ENCODE data around the gene CPA2. TPM values are rescaled to one million over a fixed set of nuclear protein-coding genes. Genes with fewer than 3 reads are reported as not detected.

Gene CPA2
- total RNA-seq, 1 experiment from 2014 or later: not detected

- no peak for DNase-seq (ENCODE audit: low read depth)
These were observed 38.9 kb downstream of the CPA2 start for GRCh38 chr7:130305433-130306042.

- DNase-seq (ENCODE audit: low read depth): no peak
These were observed 43.3 kb downstream of the CPA2 start for GRCh38 chr7:130309986-130310385.

GRCh38 chr7:130314305-130314704 is 47.6 kb downstream of the CPA2 start:
- DNase-seq (ENCODE audit: low read depth): no peak

- no peak for DNase-seq (ENCODE audit: low read depth)
These were observed 52.9 kb downstream of the CPA2 start for GRCh38 chr7:130319541-130319940.

DNA sequence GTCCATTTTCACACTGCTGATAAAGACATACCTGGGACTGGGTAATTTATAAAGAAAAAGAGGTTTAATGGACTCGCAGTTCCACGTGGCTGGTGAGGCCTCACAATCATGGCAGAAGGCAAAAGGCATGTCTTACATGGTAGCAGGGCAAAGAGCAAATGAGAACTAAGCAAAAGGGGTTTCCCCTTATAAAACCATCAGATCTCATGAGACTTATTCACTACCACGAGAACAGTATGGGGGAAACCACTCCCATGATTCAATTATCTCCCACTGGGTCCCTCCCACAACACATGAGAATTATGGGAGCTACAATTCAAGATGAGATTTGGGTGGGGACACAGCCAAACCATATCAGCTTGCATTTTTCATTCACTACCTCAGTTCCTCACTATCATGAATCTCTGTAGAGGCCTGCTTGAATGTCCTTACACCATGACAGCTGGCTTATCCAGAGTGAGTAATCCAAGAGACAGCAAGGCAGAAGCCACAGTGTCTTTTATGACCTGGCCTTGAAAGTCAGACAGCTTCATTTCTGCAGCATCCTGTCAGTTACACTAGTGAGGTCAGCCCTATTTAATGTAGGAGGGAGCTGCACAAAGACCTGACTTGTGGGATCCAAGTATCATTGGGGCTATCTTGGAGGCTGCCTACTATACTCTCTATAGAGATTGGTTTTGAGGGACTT is 55.0 kb downstream of the CPA2 start:
- peak; percentile 64 for DNase-seq (ENCODE audit: low read depth)

- DNase-seq (ENCODE audit: low read depth): no peak
These were observed 56.0 kb downstream of the CPA2 start for GRCh38 chr7:130322615-130323014.

DNA sequence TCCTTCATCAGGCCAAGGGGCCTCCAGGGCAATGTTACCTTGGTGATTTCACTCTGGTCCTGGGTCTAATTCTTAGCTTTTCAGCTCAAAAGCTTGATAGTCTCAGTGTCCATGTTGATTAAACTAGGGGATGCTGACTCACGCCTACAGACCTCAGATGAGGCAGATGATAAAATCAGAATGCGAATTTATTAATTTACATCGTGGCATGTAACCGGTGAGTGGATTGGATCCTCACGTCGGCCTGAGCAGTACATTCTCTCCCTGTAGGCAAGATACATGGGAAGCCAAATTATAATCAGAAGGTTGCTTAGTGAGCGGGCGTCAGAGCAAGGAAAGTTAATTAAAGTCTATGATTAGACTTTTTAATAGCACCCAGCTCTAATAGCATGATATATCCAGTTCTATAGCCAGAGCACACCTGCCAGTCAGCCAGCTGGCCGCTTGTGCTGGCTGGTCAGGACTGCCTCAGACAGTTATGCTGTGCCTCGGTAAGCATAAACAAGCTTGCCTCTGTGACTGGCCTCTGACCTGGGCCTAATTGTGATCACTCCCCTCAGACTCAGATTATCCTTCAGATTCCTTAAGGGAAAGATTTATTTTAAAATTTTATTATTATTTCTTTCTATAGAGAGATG is 57.8 kb downstream of the CPA2 start:
- DNase-seq (ENCODE audit: low read depth): no peak

DNA sequence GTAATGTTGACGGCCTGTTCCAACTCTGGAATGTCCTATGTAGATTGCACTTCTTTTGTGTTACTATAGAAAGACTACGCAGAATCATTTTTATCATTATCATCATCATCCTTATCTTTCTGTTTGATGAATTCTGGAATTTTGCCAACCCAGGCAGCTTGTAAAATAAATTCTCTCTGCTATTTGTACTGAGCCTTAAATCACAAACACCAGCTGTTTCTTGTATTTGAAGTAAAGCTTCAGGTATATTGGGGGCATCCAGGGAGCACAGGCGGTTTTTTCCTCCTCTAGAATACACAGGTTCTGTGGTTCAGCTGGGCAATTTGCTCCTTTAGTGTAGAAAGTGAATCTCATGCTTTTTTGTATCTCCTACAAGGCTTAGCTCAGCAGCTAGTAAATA is 63.0 kb downstream of the CPA2 start:
- DNase-seq (ENCODE audit: low read depth): no peak

GRCh38 chr7:130332259-130333053 is 65.8 kb downstream of the CPA2 start:
- DNase-seq (ENCODE audit: low read depth): no peak

DNA sequence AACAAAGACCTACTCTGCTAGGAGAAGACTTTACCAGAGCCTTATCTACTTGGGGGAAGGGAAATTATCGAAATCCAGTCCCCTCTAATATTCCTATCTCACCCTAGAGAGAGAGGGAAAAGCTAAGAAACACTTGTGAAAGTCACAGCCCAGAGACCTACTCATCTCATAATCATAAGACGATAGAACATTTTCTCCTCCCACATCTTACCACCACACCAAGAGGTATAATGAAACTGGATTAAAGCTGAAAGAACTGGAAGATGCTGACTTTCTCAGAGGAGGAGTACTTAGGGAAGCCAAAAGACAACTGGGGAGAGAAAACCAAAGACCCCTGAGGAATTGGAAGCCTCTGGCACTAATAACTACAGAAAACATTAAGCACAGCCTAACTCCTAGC is 67.2 kb downstream of the CPA2 start:
- DNase-seq (ENCODE audit: low read depth): no peak

GRCh38 chr7:130334274-130334673 is 67.6 kb downstream of the CPA2 start:
- DNase-seq (ENCODE audit: low read depth): no peak

DNA sequence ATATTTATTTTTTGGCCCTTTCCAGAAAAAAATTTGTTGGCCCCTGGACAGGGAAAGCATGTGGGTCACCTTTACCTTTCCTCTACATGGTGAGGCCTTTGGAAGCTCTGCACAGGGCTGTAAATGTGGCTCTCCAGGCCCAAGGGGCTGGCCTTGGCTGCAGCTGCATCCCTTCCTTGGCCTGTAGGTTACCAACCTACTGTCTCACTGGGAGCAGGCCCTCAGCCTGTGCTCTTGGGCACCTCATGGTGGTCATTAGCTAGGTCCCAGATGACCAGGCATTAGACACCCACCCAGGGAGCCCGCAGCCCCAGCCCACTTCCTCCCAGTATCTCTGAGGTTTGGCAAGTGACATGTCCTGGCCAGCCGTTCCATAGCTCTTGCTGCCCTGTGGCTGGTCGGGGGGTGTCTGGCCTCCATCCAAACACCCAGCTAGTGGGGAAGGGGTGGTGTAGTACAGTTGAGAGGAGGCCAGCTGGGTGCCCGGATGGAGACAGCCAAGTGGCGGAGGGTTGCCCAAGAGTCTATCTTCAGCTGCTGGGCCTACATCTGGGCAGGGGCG is 70.8 kb downstream of the CPA2 start:
- no peak for DNase-seq (ENCODE audit: low read depth)

GRCh38 chr7:130338233-130338632 is 71.6 kb downstream of the CPA2 start:
- DNase-seq (ENCODE audit: low read depth): no peak

Other genes starting within 250 kb of the CPA2 start
- 34.7 and 38.0 TPM in 2 replicates for gene ZC3HC1, start 215.5 kb upstream of the CPA2 start, total RNA-seq (2014; rRNA removed; shearing (Covaris generic))
- gene KLHDC10, start 196.3 kb upstream of the CPA2 start, total RNA-seq (2014; rRNA removed; shearing (Covaris generic)): 21.3 and 23.7 TPM in 2 replicates
- 19.3 and 26.7 TPM in 2 replicates for gene TMEM209, start 61.5 kb upstream of the CPA2 start, total RNA-seq (2014; rRNA removed; shearing (Covaris generic))
- not detected in 2 replicates for gene SSMEM1, start 59.0 kb upstream of the CPA2 start, total RNA-seq (2014; rRNA removed; shearing (Covaris generic))
- 16.8 and 17.9 TPM in 2 replicates for gene CPA4, start 26.3 kb downstream of the CPA2 start, total RNA-seq (2014; rRNA removed; shearing (Covaris generic))
- gene CPA5, start 78.0 kb downstream of the CPA2 start, total RNA-seq (2014; rRNA removed; shearing (Covaris generic)): 0.12 and 0.20 TPM in 2 replicates
- not detected in 2 replicates for gene CPA1, start 113.6 kb downstream of the CPA2 start, total RNA-seq (2014; rRNA removed; shearing (Covaris generic))
- gene CEP41, start 174.2 kb downstream of the CPA2 start, total RNA-seq (2014; rRNA removed; shearing (Covaris generic)): 27.2 and 36.8 TPM in 2 replicates
- gene MEST, start 225.2 kb downstream of the CPA2 start, total RNA-seq (2014; rRNA removed; shearing (Covaris generic)): 21.5 and 22.6 TPM in 2 replicates

Data from RPMI7951 (cell line).